Lung (tissue), 12 donors: ENCODE results near the gene MCOLN2. TPM values are rescaled to one million over a fixed set of nuclear protein-coding genes. Genes with fewer than 3 reads are reported as not detected.

Source experiments
- ATAC-seq: fragments of 200-7000 bp; cut with Tn5 transposase; one replicate; pipeline ENCODE4 v1.9.1; 2020; ENCODE audit warnings: moderate number of reproducible peaks; ENCODE audit not compliant: insufficient read depth, low FRiP score
- DNase-seq, 3 donors: peaks; one replicate each; pipeline ENCODE4 v3.0.0-alpha.2; 2013 to 2017
- H3K27ac ChIP-seq, 2 donors: one replicate each; pipeline ENCODE4 v1.5.1; 2013; ENCODE audit warnings: mild to moderate bottlenecking in 2 of 2, moderate library complexity in 2 of 2, control low read depth in 1 of 2, inconsistent platforms in 1 of 2, low read depth in 1 of 2, low read length in 1 of 2
- H3K27me3 ChIP-seq, 3 donors: one replicate each; pipeline ENCODE4 v1.5.1; 2013; ENCODE audit warnings: low read length in 2 of 3; ENCODE audit not compliant: control insufficient read depth in 3 of 3, insufficient read depth in 3 of 3
- H3K36me3 ChIP-seq, 4 donors: one replicate each; pipeline ENCODE4 v1.5.1; 2013; ENCODE audit warnings: low read length in 4 of 4, mild to moderate bottlenecking in 1 of 4, moderate library complexity in 1 of 4; ENCODE audit not compliant: control insufficient read depth in 4 of 4, insufficient read depth in 4 of 4
- H3K4me1 ChIP-seq, 5 donors: one replicate each; pipeline ENCODE4 v1.5.1; 2013; ENCODE audit warnings: low read length in 5 of 5, mild to moderate bottlenecking in 2 of 5, moderate library complexity in 1 of 5; ENCODE audit not compliant: control insufficient read depth in 5 of 5, insufficient read depth in 5 of 5
- H3K4me3 ChIP-seq: one replicate; pipeline ENCODE4 v1.5.1; 2013; ENCODE audit warnings: mild to moderate bottlenecking, control low read depth, moderate library complexity
- H3K9ac ChIP-seq, 2 donors: one replicate each; pipeline ENCODE4 v1.5.1; 2013; ENCODE audit warnings: low read length in 2 of 2, control low read depth in 1 of 2; ENCODE audit not compliant: insufficient read depth in 1 of 2
- H3K9me3 ChIP-seq, 4 donors: one replicate each; pipeline ENCODE4 v1.5.1; 2013; ENCODE audit warnings: low read length in 3 of 4, mild to moderate bottlenecking in 1 of 4, moderate library complexity in 1 of 4; ENCODE audit not compliant: control insufficient read depth in 4 of 4, insufficient read depth in 3 of 4
- WGBS, 2 donors: extraction: QIAGEN DNeasy Blood & Tissue Kit; methylation state at CpG; one replicate each; pipeline ENCODE4 v1.1.7; 2013; 5-methylcytosine and 5-hydroxymethylcytosine counted together
- polyA plus RNA-seq, 2 donors: library from polyadenylated mRNA; stranded (reverse); fragments of 200-250 nt; gene quantifications; one replicate each; pipeline ENCODE4 v1.2.1, GENCODE V29; 2013
- total RNA-seq, 2 donors: library from RNA; depleted of rRNA in 1 of 2; stranded (reverse); fragments of >200 nt in 1 of 2; gene quantifications; one replicate each; pipeline ENCODE4 v1.2.1, GENCODE V29; 2014 to 2021
- TF ChIP-seq, protein P1 (sequence below): IDR thresholded peaks from 2 replicates; pipeline ENCODE4 v1.5.1; 2012; ENCODE audit warnings: mild to moderate bottlenecking; ENCODE audit errors: control extremely low read depth, extremely low read depth
- donor health status: control.
- donor health status: control.
- donor health status: Bipolar disorder and iron deficiency.
- donor health status: healthy.
- donor health status: DM: yes; HTN: yes; CAD: no.

The MCOLN2 gene
- total and polyA plus RNA-seq, 4 donors = 4.2 to 17.1 (median 7.4) TPM

GRCh38 chr1:84968865-84969264, 28.0 kb downstream of the MCOLN2 start:
- TF ChIP-seq, protein P1, sequence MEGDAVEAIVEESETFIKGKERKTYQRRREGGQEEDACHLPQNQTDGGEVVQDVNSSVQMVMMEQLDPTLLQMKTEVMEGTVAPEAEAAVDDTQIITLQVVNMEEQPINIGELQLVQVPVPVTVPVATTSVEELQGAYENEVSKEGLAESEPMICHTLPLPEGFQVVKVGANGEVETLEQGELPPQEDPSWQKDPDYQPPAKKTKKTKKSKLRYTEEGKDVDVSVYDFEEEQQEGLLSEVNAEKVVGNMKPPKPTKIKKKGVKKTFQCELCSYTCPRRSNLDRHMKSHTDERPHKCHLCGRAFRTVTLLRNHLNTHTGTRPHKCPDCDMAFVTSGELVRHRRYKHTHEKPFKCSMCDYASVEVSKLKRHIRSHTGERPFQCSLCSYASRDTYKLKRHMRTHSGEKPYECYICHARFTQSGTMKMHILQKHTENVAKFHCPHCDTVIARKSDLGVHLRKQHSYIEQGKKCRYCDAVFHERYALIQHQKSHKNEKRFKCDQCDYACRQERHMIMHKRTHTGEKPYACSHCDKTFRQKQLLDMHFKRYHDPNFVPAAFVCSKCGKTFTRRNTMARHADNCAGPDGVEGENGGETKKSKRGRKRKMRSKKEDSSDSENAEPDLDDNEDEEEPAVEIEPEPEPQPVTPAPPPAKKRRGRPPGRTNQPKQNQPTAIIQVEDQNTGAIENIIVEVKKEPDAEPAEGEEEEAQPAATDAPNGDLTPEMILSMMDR = no peak
- Histone ChIP-seq H3K4me3 (no peak overlapping the region), H3K9ac (no peak overlapping the region), H3K27ac (no peak overlapping the region), H3K27me3 (no peaks in the 10 kb centered on the region), H3K36me3 (peaks cover 0 to 3% (median 0%) of the 10 kb centered on the region in 4 donors), H3K4me1 (no peaks in the 10 kb centered on the region), H3K9me3 (no peaks in the 10 kb centered on the region)
- 96 to 97% methylated on average over 3 of the region's 3 CpGs for WGBS, 2 donors
- DNase-seq (no peak), ATAC-seq (no peak)

GRCh38 chr1:84968101-84968500, 28.8 kb downstream of the MCOLN2 start:
- TF ChIP-seq, protein P1 = no peak
- Histone ChIP-seq H3K27ac (no peak overlapping the region), H3K9me3 (no peaks in the 10 kb centered on the region), H3K36me3 (peaks cover 0 to 3% (median 0%) of the 10 kb centered on the region in 4 donors), H3K27me3 (no peaks in the 10 kb centered on the region), H3K9ac (no peak overlapping the region), H3K4me1 (no peaks in the 10 kb centered on the region), H3K4me3 (no peak overlapping the region)
- 88 to 97% methylated on average over 1 of the region's 1 CpG for WGBS, 2 donors
- no peak for ATAC-seq
- DNase-seq = no peak

DNA sequence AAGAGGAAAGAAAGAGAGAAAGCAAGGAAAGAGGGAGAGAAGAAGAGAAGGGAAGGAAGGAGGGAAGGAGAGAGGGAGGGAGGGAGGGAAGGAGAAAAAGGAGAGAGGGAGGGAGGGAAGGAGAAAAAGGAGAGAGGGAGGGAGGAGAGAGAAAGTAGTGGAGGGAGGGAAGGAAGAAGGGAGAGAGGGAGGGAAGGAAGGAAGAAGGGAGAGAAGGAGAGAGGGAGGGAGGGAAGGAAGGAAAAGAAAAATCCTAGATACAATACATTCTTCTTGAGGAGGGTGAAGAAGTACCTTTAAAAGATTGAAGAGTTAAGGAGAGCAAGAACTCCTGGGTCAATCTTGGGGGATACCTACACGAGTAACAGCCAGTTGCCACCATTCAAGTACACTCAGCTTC, 29.2 kb downstream of the MCOLN2 start:
- DNase-seq (no peak), ATAC-seq (no peak)
- H3K9ac ChIP-seq = no peak overlapping the region
- H3K4me3 ChIP-seq = no peak overlapping the region
- TF ChIP-seq, protein P1 = no peak
- H3K9me3 ChIP-seq = no peaks in the 10 kb centered on the region
- no peaks in the 10 kb centered on the region for H3K27me3 ChIP-seq
- H3K4me1 ChIP-seq = no peaks in the 10 kb centered on the region
- WGBS, 2 donors = 79 to 89% methylated on average over 1 of the region's 1 CpG
- H3K36me3 ChIP-seq = peaks cover 0 to 3% (median 0%) of the 10 kb centered on the region in 4 donors
- no peak overlapping the region for H3K27ac ChIP-seq

- no peak for ATAC-seq
- peaks cover 0 to 22% (median 1%) of the 10 kb centered on the region in 5 donors for H3K4me1 ChIP-seq
- H3K9ac ChIP-seq = no peak overlapping the region
- H3K4me3 ChIP-seq = no peak overlapping the region
- H3K27ac ChIP-seq = no peak overlapping the region
- no peaks in the 10 kb centered on the region for H3K9me3 ChIP-seq
- no peak for DNase-seq
- H3K27me3 ChIP-seq = no peaks in the 10 kb centered on the region
- TF ChIP-seq, protein P1 = no peak
- no peaks in the 10 kb centered on the region for H3K36me3 ChIP-seq
Measured at GRCh38 chr1:84963021-84963420, 33.9 kb downstream of the MCOLN2 start.
